Fibroblast of pulmonary artery (primary cell): ENCODE data around the gene IGLL1.

Source experiments
- DNase-seq: peaks from one replicate; pipeline ENCODE4 v3.0.0-alpha.2; 2010; ENCODE audit warnings: low read depth
- H3K4me3 ChIP-seq: replicated peaks from 2 replicates; pipeline ENCODE4 v1.5.1; 2011; ENCODE audit warnings: low read depth, mild to moderate bottlenecking, control low read depth, low read length, moderate library complexity
- TF ChIP-seq, protein P1 (sequence below): IDR thresholded peaks from 2 replicates; pipeline ENCODE4 v1.5.1; 2011; ENCODE audit warnings: mild to moderate bottlenecking, control low read depth, low read length, inconsistent platforms; ENCODE audit errors: missing control alignments

The IGLL1 gene

DNA sequence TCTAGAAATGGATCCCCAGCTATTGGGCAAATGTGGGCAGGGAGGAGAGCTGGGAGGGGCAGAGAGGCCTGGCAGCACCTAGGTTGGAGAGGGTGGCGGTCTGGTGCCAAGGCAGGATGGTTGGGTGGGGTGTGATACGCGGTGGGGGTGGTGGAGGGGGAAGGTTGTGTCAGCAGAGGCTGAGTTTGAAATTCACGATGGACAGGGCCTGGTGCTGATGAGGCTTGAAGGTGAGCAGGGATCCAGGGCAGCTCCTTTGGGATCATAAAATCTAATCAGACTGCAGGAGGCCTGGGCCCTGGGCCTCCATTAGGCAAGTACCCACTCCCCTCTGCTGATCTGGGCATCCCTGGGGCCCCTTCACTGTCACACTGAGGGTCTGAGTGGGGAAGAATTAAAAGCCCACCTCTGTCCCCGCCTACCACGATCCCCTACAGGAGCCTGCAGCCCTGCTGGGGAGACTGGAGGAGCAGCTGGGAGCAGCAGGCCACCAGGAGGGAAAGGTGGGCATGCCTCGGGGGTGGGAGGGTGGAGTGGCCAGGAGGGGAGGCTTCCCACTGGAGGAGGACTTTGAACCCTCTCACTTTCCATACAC, 24.0 kb downstream of the IGLL1 start:
- no peak overlapping the region for H3K4me3 ChIP-seq
- DNase-seq, result no peak
- TF ChIP-seq, protein P1, sequence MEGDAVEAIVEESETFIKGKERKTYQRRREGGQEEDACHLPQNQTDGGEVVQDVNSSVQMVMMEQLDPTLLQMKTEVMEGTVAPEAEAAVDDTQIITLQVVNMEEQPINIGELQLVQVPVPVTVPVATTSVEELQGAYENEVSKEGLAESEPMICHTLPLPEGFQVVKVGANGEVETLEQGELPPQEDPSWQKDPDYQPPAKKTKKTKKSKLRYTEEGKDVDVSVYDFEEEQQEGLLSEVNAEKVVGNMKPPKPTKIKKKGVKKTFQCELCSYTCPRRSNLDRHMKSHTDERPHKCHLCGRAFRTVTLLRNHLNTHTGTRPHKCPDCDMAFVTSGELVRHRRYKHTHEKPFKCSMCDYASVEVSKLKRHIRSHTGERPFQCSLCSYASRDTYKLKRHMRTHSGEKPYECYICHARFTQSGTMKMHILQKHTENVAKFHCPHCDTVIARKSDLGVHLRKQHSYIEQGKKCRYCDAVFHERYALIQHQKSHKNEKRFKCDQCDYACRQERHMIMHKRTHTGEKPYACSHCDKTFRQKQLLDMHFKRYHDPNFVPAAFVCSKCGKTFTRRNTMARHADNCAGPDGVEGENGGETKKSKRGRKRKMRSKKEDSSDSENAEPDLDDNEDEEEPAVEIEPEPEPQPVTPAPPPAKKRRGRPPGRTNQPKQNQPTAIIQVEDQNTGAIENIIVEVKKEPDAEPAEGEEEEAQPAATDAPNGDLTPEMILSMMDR, result no peak

DNA sequence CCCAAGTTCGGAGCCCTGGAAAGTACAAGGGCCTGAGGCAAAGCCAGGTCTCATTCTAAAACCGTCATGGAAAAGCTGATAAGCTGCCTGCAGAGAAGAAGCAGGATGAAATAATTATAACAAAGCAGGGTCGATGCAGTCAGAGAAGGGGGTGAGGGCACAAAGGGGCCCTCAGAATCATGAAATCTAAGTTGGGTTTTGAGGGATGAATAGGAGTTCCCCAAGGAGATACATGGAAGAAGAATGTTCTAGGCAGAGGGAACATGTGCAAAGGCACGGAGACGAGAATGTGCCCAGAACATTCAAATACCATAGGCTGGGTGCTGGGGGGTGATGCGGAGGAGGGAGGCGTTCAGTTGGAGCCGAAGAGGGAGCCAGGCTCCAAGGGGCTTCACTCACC, 25.0 kb downstream of the IGLL1 start:
- no peak overlapping the region for H3K4me3 ChIP-seq
- TF ChIP-seq, protein P1, result no peak
- no peak for DNase-seq

DNA sequence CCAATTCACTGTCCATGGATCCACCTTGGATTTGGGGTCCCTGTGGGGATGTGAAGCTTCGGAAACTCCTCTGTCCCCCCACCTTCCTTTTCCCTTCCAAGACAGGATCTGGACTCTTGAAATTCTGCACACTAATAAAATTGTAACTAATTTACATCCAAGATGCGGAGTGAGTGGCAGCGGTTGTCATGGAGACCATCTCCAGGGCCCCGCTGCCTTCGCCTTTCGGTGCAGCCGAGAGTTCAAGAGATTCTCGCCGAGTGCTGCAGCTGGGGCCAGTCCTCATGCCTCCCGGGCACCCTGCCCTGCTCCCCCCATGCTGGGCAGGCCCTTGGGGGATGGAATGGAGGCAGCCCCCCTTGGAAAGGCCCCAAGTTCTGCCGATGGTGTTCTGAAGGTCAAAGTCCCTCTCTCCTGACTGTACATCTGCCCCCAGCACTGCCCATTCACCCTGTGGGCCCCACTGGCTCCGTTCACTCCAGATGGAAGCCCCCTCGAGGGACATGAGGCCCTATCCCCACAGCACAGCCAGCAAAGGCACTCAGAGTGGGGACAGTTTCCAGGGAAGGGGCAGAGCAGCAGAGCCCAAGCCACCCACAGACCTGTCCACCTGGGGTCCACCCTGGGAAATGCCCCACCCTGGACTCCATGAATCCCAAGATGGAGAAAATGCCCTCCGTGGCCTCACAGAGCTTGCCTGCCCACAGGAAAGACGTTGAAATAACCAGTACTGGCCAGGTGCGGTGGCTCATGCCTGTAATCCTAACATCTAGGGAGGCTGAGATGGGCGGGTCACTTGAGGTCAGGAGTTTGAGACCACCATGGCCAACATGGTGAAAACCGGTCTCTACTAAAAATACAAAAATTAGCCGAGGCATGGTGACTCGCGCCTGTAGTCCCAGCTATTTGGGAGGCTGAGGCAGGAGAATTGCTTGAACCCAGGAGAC, 25.9 kb downstream of the IGLL1 start:
- no peak for DNase-seq
- TF ChIP-seq, protein P1, result no peak
- H3K4me3 ChIP-seq, result no peak overlapping the region

DNA sequence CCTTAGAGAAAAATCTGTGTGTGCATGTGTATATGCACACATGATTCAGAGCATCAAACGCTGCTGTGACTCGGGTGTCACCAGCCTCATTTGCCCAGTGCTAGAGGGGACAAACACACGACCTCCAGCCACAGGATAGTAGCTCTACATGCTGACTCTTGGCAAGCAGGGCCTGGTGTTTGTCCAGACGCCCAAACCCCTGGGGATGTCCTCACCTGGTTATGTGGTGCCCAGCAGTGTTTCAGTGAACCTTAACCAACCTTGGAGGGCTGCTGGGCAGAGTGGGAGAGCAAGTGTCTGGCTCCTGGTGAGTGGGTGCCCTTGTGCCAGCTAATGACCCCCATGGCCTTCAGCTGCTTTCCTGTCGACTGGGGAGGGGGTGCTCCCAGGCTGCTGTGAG, 26.7 kb downstream of the IGLL1 start:
- no peak overlapping the region for H3K4me3 ChIP-seq
- no peak for DNase-seq
- TF ChIP-seq, protein P1, result no peak

DNA sequence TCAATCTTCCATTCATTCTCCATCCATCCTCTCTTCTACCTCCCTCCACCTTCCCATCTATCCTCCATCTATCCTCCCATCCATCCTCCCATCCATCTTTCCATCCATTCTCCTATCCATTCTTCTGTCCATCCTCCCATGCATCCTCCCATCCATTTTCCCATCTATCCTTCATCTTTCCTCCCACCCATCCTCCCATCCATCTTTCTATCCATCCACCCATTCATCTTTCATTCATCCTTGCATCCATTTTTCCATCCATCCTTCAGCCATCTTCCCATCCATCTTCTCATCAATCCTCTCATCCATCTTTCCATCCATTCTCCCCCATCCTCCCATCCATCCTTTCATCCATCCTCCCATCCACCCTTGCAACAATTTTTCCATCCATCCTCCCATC, 27.5 kb downstream of the IGLL1 start:
- DNase-seq, result no peak
- no peak overlapping the region for H3K4me3 ChIP-seq
- TF ChIP-seq, protein P1, result no peak

DNA sequence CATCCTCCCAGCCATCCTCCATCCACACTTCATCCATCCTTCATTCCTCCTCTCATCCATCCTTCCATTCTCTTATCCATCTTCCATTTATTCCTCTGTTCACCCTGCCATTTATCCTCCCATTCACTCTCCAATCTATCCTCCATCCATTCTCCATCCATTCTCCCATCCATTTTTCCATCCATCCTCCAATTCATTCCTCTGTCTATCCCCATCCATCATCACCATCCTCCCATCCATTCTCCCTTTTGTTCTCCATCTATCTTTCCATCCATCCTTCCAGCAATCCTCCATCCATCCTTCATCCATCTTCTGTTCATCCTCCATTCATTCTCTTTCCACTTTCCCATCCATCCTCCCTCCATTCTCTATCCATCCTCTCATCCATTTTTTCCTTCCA, 28.7 kb downstream of the IGLL1 start:
- no peak for DNase-seq
- TF ChIP-seq, protein P1, result no peak
- no peak overlapping the region for H3K4me3 ChIP-seq
